BJ (cell line): ENCODE measurements around the gene ST3GAL6. TPM values are rescaled to one million over a fixed set of nuclear protein-coding genes. Genes with fewer than 3 reads are reported as not detected.
A peak's percentile ranks its signal among the peaks of the same experiment; 100 is the strongest.

ENCODE experiments used
- CTCF ChIA-PET: fragments of 350-600 bp; formaldehyde crosslinking; extraction: SDS; loops from one replicate; lab custom pipeline; 2021; ENCODE audit warnings: antibody characterized with exemption, inconsistent platforms; lab: Yijun Ruan, JAX
- POLR2A ChIA-PET: fragments of 300-600 bp; sonication (Branson Sonifier 250); formaldehyde crosslinking; extraction: SDS; loops from one replicate; lab custom pipeline; 2021; ENCODE audit warnings: antibody characterized with exemption; lab: Charles Lee
- DNase-seq: peaks from one replicate; pipeline ENCODE4 v3.0.0-alpha.2; 2011; ENCODE audit warnings: low read depth
- H3K27me3 ChIP-seq: 2 replicates; pipeline ENCODE4 v1.6.0; 2011; ENCODE audit warnings: low read length; ENCODE audit not compliant: control insufficient read depth, insufficient read depth
- H3K36me3 ChIP-seq: 2 replicates; pipeline ENCODE4 v1.5.1; 2011; ENCODE audit warnings: low read length; ENCODE audit not compliant: control insufficient read depth, insufficient read depth
- H3K4me3 ChIP-seq: 2 replicates; pipeline ENCODE4 v1.5.1; 2011; ENCODE audit warnings: low read depth, mild to moderate bottlenecking, control low read depth, low read length
- CTCF ChIP-seq: IDR thresholded peaks from 2 replicates; pipeline ENCODE4 v1.5.1; 2011; ENCODE audit warnings: low read depth, mild to moderate bottlenecking, control low read depth, inconsistent platforms, low read length, moderate library complexity; ENCODE audit not compliant: insufficient read depth
- polyA plus RNA-seq: library from polyadenylated mRNA; depleted of rRNA; stranded (reverse); fragments of >200 nt; gene quantifications from 2 replicates; pipeline ENCODE4 v1.2.3, GENCODE V29; 2011

The ST3GAL6 gene
- polyA plus RNA-seq, 1 experiment, result not detected

- POLR2A ChIA-PET, result no interaction called here
- H3K36me3 ChIP-seq, result no peaks in the 10 kb centered on the region
- no peak for TF ChIP-seq CTCF
- no peak for DNase-seq
- peaks cover 17% of the 10 kb centered on the region for H3K27me3 ChIP-seq
- CTCF ChIA-PET, result interaction anchor here (0.9 to 1.2 kb wide), 2 partner anchors 22 to 24 kb away, joined by 3 read pairs; no protein-coding TSS in a partner anchor
- H3K4me3 ChIP-seq, result peak overlapping the region; percentile 44
Observed at GRCh38 chr3:98733053-98733811, 29.9 kb upstream of the ST3GAL6 start.

- Histone ChIP-seq H3K36me3 (no peaks in the 10 kb centered on the region), H3K4me3 (no peak overlapping the region), H3K27me3 (peaks cover 17% of the 10 kb centered on the region)
- TF ChIP-seq CTCF, result no peak
- ChIA-PET POLR2A (no interaction called here), CTCF (no interaction called here)
- no peak for DNase-seq
Observed at GRCh38 chr3:98733812-98734281, 29.3 kb upstream of the ST3GAL6 start.

- CTCF ChIA-PET, result no interaction called here
- POLR2A ChIA-PET, result no interaction called here
Observed at GRCh38 chr3:98734306-98734705, 28.8 kb upstream of the ST3GAL6 start.

GRCh38 chr3:98734735-98735134 is 28.4 kb upstream of the ST3GAL6 start:
- TF ChIP-seq CTCF, result no peak
- DNase-seq, result no peak
- ChIA-PET CTCF (interaction anchor here (1.6 kb wide), 1 partner anchor 25 kb away, joined by 3 read pairs; no protein-coding TSS in a partner anchor), POLR2A (no interaction called here)
- no peaks in the 10 kb centered on the region for H3K36me3 ChIP-seq
- H3K27me3 ChIP-seq, result peaks cover 17% of the 10 kb centered on the region
- H3K4me3 ChIP-seq, result no peak overlapping the region

More at GRCh38 chr3:98734306-98734705, 28.8 kb upstream of the ST3GAL6 start:
- DNase-seq, result no peak
- Histone ChIP-seq H3K36me3 (no peaks in the 10 kb centered on the region), H3K27me3 (peaks cover 17% of the 10 kb centered on the region), H3K4me3 (no peak overlapping the region)
- TF ChIP-seq CTCF, result no peak

GRCh38 chr3:98735296-98735695 is 27.8 kb upstream of the ST3GAL6 start:
- no peak for TF ChIP-seq CTCF
- ChIA-PET POLR2A (no interaction called here), CTCF (interaction anchor here (1.6 kb wide), 1 partner anchor 25 kb away, joined by 3 read pairs; no protein-coding TSS in a partner anchor)
- Histone ChIP-seq H3K4me3 (no peak overlapping the region), H3K36me3 (no peaks in the 10 kb centered on the region), H3K27me3 (peaks cover 16% of the 10 kb centered on the region)
- DNase-seq, result no peak
